Measurements from ENCODE around the gene BLOC1S5. TPM values are rescaled to one million over a fixed set of nuclear protein-coding genes. Genes with fewer than 3 reads are reported as not detected.

BLOC1S5 gene
- polyA plus RNA-seq, 1 donor (not counting 4 experiments of a cell fraction or from before 2014, with no cell fraction given), result 8.8 TPM

DNA sequence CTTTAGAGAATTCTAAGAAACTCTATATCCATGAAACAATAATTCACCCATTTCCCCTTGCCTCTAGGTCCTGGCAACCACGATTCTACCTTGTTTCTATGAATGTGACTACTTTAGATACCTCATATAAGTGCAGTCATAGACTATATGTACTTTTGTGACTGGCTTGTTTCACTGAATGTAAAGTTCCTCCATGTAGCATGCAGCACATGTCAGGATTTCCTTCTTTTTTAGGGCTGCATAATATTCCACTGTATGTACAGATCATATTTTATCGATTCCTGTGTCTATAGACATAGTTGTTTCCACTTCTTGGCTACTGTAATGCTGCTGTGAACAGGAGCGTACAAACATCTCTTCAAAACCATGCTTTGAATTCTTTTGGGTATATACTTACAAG, 26.5 kb upstream of the BLOC1S5 start:
- Histone ChIP-seq H3K79me2 (ENCODE audit: control insufficient read depth, insufficient read depth, low read length) (peaks cover 22% of the 10 kb centered on the region), H3K4me3 (ENCODE audit: control insufficient read depth in 2 of 3, extremely low read depth in 1 of 3, insufficient read depth in 2 of 3, low read depth in 1 of 3, low read length in 3 of 3) (no peak overlapping the region), H3K9ac (ENCODE audit: control insufficient read depth, extremely low read depth, insufficient read depth, low read length) (no peak overlapping the region), H2AFZ (ENCODE audit: control insufficient read depth, low read length) (no peak overlapping the region), H3K9me3 (ENCODE audit: control insufficient read depth, low read depth, low read length) (no peaks in the 10 kb centered on the region), H3K27ac (ENCODE audit: control insufficient read depth, insufficient read depth, low read length) (no peak overlapping the region), H3K4me2 (ENCODE audit: control insufficient read depth, extremely low read depth, insufficient read depth, low read depth, low read length) (no peak overlapping the region), H3K9me1 (ENCODE audit: control insufficient read depth, extremely low read depth, insufficient read depth, low read length) (no peaks in the 10 kb centered on the region), H3K36me3 (ENCODE audit: control insufficient read depth in 2 of 2, extremely low read depth in 1 of 2, insufficient read depth in 2 of 2, low read length in 2 of 2) (peaks cover 8 to 23% of the 10 kb centered on the region in 2 experiments), H3K27me3 (ENCODE audit: control insufficient read depth, extremely low read depth, insufficient read depth, low read length) (no peaks in the 10 kb centered on the region), H4K20me1 (ENCODE audit: control insufficient read depth, extremely low read depth, insufficient read depth, low read length) (no peaks in the 10 kb centered on the region), H3K4me1 (ENCODE audit: control insufficient read depth, extremely low read depth, insufficient read depth, low read length) (peaks cover 2% of the 10 kb centered on the region)
- no peak for FAIRE-seq
- dilution Hi-C loops (cut with MboI; ENCODE audit: extremely low pct_ligation_motif_present, low sequenced_read_pairs), result no loop called here
- no peak for DNase-seq (ENCODE audit: low read depth, low spot score)
- TF ChIP-seq, protein P1, sequence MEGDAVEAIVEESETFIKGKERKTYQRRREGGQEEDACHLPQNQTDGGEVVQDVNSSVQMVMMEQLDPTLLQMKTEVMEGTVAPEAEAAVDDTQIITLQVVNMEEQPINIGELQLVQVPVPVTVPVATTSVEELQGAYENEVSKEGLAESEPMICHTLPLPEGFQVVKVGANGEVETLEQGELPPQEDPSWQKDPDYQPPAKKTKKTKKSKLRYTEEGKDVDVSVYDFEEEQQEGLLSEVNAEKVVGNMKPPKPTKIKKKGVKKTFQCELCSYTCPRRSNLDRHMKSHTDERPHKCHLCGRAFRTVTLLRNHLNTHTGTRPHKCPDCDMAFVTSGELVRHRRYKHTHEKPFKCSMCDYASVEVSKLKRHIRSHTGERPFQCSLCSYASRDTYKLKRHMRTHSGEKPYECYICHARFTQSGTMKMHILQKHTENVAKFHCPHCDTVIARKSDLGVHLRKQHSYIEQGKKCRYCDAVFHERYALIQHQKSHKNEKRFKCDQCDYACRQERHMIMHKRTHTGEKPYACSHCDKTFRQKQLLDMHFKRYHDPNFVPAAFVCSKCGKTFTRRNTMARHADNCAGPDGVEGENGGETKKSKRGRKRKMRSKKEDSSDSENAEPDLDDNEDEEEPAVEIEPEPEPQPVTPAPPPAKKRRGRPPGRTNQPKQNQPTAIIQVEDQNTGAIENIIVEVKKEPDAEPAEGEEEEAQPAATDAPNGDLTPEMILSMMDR (optimal IDR thresholded peaks at IDR 0.05 in 1 of 3, IDR thresholded peaks at IDR 0.05 in 1 of 3, conservative IDR thresholded peaks at IDR 0.05 in 1 of 3; ENCODE audit: extremely low read depth in 1 of 3, insufficient read depth in 2 of 3, low read length in 3 of 3), result no peak
- TF ChIP-seq EZH2 (IDR thresholded peaks at IDR 0.05; ENCODE audit: low read length), result no peak

DNA sequence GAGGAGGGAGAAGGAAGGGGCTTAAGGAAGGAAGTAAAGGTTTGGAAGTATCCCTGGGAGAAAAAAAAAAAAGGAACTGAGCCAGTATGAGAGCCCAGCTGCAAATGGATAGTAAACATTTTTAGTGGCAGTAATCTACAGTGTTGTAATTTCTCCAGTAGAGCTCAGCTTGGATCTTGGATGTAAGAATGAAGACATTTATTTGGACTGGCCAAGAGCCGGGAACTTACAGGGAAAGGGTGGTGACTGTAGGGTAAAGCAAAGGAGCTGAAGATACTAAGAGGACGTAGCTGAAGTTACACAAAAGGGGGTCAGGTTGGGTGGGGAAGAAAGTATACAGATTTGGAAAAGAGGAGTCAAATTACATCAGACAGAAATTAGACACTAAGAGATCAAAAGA, 24.7 kb upstream of the BLOC1S5 start:
- no peak for FAIRE-seq
- dilution Hi-C loops (cut with MboI; ENCODE audit: extremely low pct_ligation_motif_present, low sequenced_read_pairs), result no loop called here
- peaks cover 20% of the 10 kb centered on the region for H3K79me2 ChIP-seq (ENCODE audit: control insufficient read depth, insufficient read depth, low read length)

More for the DNA sequence above, 24.7 kb upstream of the BLOC1S5 start:
- Histone ChIP-seq H3K27me3 (ENCODE audit: control insufficient read depth, extremely low read depth, insufficient read depth, low read length) (no peaks in the 10 kb centered on the region), H3K36me3 (ENCODE audit: control insufficient read depth in 2 of 2, extremely low read depth in 1 of 2, insufficient read depth in 2 of 2, low read length in 2 of 2) (peaks cover 8 to 19% of the 10 kb centered on the region in 2 experiments), H3K9me1 (ENCODE audit: control insufficient read depth, extremely low read depth, insufficient read depth, low read length) (no peaks in the 10 kb centered on the region), H3K4me1 (ENCODE audit: control insufficient read depth, extremely low read depth, insufficient read depth, low read length) (peaks cover 19% of the 10 kb centered on the region), H3K27ac (ENCODE audit: control insufficient read depth, insufficient read depth, low read length) (no peak overlapping the region), H3K4me2 (ENCODE audit: control insufficient read depth, extremely low read depth, insufficient read depth, low read depth, low read length) (no peak overlapping the region), H3K9me3 (ENCODE audit: control insufficient read depth, low read depth, low read length) (no peaks in the 10 kb centered on the region), H4K20me1 (ENCODE audit: control insufficient read depth, extremely low read depth, insufficient read depth, low read length) (no peaks in the 10 kb centered on the region), H3K9ac (ENCODE audit: control insufficient read depth, extremely low read depth, insufficient read depth, low read length) (no peak overlapping the region), H2AFZ (ENCODE audit: control insufficient read depth, low read length) (no peak overlapping the region), H3K4me3 (ENCODE audit: control insufficient read depth in 2 of 3, extremely low read depth in 1 of 3, insufficient read depth in 2 of 3, low read depth in 1 of 3, low read length in 3 of 3) (no peak overlapping the region)
- DNase-seq (ENCODE audit: low read depth, low spot score), result no peak
- TF ChIP-seq, protein P1 (optimal IDR thresholded peaks at IDR 0.05 in 1 of 3, IDR thresholded peaks at IDR 0.05 in 1 of 3, conservative IDR thresholded peaks at IDR 0.05 in 1 of 3; ENCODE audit: extremely low read depth in 1 of 3, insufficient read depth in 2 of 3, low read length in 3 of 3), result no peak
- no peak for TF ChIP-seq EZH2 (IDR thresholded peaks at IDR 0.05; ENCODE audit: low read length)
